NCI-H187 treated with DMSO at 0.1 percent for 48 hours (cell line): ENCODE measurements around the gene KRTAP4-6.
"Not testable (repeated sequence)": the region's sequence is repeated elsewhere in the genome, so short reads cannot be mapped to it uniquely, and the experiment has no call there.

ENCODE experiments used
- DNase-seq: peaks from one replicate; lab custom pipeline; 2025; lab: John Stamatoyannopoulos, UW

KRTAP4-6 gene

GRCh38 chr17:41147531-41148204 is 7.3 kb upstream of the KRTAP4-6 start:
- no peak for DNase-seq

DNA sequence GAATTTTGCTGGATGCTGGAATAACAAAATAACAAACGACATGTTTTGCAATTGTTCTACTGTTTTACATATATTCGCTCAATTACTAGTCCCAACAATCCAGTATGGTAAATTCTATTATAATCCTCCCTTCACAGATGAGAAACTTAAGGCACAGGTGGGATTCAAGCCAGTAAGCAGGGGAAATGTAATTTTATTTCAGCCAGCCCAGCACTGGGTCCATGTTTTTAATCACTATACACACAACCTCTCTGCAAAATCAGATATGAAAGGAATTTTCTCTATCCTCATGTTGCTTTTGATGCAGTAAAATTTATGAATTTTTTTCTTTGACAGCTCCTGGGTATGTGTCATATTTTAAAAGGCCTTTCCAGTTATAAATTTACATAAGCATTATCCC is 4.9 kb upstream of the KRTAP4-6 start:
- no peak for DNase-seq

DNA sequence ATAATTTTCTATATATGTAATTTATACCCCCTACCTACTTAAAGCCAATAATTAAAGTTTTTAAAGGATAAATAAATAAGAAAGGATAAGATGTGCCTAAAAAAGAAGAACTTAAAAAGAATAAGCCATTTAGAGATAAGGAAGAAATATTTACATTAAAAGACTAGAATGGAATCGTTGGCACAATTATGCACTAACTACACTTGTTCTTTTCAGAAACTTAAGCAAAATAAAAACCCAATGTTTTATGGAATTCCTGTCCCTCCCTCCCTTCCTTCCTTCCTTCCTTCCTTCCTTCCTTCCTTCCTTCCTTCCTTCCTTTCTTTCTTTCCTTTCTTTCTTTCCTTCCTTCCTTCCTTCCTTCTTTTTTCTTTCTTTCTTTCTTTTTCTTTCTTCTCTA is 4.5 kb upstream of the KRTAP4-6 start:
- no peak for DNase-seq

DNA sequence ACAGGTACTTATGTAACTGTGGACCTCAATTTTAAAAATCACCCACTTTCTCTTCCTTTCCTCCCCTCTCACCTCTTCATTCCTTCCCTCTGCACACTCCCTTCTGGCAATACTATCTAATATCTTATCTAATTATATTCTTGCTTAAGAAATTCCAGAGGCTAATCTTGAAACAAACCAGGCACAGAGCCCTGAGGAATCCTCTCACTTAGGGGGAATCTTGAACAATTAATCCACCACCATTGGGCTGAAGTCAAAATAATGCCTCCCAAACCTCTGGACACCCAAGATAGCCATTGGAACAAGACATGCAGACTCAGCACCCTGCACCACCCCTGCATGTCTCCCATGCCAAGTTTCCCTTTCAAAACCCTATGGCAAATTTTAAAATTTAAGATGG is 1.0 kb upstream of the KRTAP4-6 start:
- no peak for DNase-seq

GRCh38 chr17:41139865-41140264 is 479 bp downstream of the KRTAP4-6 start:
- DNase-seq: not testable (repeated sequence)

DNA sequence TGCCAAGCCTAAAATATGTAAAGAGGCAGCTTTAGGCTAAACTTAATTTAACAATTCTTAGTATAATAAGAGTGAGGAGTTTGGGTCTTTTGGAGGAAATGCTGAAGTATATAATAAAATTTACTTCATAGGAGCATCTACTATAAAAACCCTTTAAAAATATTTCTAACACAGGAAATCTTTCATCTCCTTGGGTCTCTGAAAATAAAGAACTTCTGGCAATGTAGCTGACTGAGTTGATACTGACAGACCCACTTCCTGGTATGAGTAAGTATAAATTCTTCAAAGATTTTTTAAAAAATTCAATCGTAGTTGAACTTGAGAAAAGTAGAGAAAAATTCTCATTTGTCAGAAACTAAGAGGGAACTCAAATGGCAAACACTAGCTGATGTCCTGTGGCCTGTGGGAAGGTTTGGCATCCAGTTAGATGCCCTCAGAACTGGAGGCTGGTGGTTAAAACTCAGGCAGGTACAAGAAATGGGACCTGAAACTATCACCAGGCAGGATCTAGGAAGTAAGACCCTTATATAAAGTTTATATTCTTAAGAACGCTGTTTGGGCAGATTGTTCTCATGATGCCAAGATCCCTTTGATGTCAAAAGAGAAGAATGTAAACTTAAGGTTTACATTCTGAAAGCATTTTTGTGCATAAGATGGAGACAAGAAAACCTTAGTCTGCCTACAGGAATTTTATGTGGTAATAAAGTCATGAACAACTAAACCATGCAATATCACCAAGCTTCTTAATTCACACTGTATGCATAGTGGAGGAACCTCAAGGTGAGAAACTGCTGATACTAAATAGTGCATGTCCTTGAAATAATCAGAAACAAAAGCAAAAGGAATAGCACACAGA is 6.2 kb downstream of the KRTAP4-6 start:
- no peak for DNase-seq

DNA sequence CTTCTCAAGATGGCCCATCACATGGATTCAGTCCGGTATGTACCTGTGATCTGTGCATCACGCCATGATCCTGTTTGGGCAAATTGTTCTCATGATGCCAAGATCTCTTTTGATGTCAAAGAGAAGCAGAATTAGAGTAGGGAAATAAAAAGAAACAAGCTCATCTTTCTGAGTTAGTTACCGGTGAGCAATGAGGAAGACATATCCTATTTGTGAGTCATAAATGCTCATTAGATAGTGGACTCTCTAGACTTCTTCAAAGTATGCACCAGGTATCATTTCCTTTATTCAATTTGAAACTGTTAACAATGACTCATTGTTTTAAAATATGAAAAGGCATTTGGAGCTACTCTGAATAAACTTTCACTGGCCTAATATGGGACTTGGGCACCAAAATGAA is 8.4 kb downstream of the KRTAP4-6 start:
- DNase-seq: no peak

DNA sequence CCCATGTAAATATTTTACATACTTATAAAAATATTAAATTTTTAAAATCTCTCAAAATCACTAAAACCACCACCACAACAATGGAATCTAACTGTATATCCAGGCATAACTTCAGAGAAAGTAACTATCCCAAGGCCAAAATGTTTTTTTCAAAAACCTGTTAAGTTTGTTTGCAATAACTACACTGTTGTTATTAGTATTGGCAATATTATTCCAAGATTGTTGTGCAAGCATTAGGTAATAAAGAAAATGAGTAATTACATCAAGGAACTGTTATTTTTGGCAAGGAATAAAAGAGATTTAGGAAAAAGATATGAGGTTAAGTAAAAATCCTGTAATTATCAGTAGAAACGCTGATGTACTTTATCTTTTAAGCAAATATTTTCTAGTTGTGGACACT is 13.0 kb downstream of the KRTAP4-6 start:
- DNase-seq: no peak

GRCh38 chr17:41126412-41126811 is 13.9 kb downstream of the KRTAP4-6 start:
- DNase-seq: no peak

DNA sequence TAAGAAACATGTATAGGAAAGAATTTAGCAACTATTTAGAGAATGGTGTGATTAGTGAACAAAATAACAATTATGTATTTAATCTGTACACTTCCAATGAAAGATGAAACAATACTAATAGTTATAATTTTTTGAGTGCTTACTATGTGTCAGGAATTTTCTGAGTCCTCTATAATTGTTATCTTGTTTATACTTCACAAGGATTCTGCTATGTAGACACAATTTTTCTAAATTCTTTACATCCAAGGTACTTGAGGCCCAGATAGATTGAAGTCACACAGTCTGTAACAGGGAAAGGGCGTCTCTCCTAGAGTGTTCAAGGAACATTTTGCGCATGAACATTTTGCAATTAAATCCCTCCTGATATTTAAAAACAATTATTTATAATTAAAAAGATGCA is 15.3 kb downstream of the KRTAP4-6 start:
- no peak for DNase-seq

DNA sequence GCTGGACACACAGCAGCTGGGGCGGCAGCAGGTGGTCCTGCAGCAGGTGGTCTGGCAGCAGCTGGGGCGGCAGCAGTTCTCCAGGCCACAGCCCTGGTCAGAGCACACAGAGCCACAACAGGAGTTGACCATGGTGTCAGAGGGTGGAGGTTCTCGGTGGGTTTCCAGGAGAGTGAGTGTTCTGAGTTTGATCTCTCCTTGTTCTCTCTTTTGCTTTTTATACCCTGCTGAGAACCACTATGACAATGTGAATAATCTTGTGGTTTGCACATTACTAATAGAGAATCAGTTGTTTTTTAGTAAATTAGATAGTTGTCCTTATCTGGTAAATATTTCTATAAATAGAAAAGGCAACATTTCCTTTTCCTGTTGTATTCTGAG is 16.4 kb downstream of the KRTAP4-6 start, which contains the start of gene KRTAP4-12:
Gene KRTAP4-12 (minus strand): TSS at position 192 of the 381 bp plus-strand sequence. CDS start 60 bp downstream, at position 132.
- DNase-seq: not testable (repeated sequence)

- DNase-seq: not testable (repeated sequence)
Measured at GRCh38 chr17:41123292-41123990, 16.9 kb downstream of the KRTAP4-6 start.

GRCh38 chr17:41121742-41122141 is 18.6 kb downstream of the KRTAP4-6 start:
- DNase-seq: no peak

GRCh38 chr17:41119696-41120690 is 20.4 kb downstream of the KRTAP4-6 start:
- not testable (repeated sequence) for DNase-seq

DNA sequence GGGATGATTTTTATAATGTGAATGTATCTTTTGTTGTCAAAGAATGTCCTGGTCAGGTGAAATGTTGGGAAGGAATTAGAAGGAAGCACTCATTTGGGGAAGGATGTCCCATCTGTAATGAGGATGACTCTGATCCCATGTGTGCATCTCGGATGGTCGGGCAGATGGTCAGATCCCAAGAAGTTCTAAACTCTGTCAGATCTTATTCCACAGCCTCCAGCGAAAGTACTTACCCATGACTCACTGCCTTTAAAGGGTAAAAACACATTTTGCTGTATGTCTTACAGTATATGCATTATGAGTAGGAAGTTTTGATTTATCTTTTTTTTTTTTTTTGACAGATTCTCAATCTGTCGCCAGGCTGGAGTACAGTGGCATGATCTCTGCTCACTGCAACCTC is 21.6 kb downstream of the KRTAP4-6 start:
- DNase-seq: no peak

- not testable (repeated sequence) for DNase-seq
Measured at GRCh38 chr17:41117846-41118386, 22.4 kb downstream of the KRTAP4-6 start, which contains the start of gene KRTAP4-11. KRTAP4-11 (minus strand) TSS chr17:41118373; CDS start chr17:41118315, 58 bp downstream.

DNA sequence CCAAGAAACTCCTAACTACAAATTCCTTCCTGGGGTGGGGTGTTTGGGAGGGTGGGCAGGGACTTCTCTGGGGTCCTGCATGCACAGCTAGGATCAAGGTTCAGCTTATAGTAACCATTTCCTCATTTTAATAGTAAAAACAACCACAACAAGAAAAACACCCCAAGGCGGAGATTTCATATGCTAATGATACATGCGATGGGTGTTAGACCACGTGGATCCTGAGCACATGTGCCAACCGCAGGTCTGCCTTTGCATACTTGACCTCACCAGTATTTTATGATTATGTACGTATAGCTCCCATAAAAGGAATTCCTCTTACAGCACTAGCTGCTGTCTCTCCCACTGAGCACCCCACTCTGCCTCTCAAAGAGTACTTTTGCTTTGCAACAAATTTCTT is 24.0 kb downstream of the KRTAP4-6 start:
- no peak for DNase-seq

- no peak for DNase-seq
Measured at GRCh38 chr17:41111151-41111885, 29.0 kb downstream of the KRTAP4-6 start.

GRCh38 chr17:41108728-41109386 is 31.5 kb downstream of the KRTAP4-6 start:
- not testable (repeated sequence) for DNase-seq
